Fibroblast of skin of right quadriceps (primary cell): Measurements from ENCODE around the gene NEK11.

Source experiments
- DNase-seq: peaks from one replicate; pipeline ENCODE4 v3.0.0-alpha.2; 2013

Gene NEK11

GRCh38 chr3:131047582-131047981 is 20.9 kb downstream of the NEK11 start:
- no peak for DNase-seq

GRCh38 chr3:131048030-131048429 is 21.4 kb downstream of the NEK11 start:
- DNase-seq, result no peak

- no peak for DNase-seq
These were observed 23.3 kb downstream of the NEK11 start for GRCh38 chr3:131050001-131050400.

- DNase-seq, result no peak
These were observed 26.6 kb downstream of the NEK11 start for GRCh38 chr3:131053043-131053859.

DNA sequence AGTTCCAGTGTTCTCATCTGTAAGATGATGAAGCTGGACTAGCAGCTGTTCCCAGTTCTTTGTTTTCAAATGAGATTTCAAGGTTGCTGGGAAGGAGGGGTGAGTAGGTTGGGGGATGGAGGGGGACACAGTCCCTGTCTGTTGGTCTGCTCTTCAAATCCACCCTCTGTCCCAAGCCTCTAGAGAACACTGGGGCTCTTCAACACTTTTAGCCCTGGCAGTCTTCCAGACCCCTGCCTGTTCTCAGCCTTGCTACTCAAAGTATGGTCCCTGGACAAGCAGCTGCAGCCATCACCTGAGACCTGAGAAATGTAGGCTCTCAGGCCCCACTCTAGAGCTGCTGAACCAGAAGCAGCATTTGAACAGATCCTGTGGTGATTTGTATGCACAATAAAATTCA is 41.3 kb downstream of the NEK11 start:
- no peak for DNase-seq

DNA sequence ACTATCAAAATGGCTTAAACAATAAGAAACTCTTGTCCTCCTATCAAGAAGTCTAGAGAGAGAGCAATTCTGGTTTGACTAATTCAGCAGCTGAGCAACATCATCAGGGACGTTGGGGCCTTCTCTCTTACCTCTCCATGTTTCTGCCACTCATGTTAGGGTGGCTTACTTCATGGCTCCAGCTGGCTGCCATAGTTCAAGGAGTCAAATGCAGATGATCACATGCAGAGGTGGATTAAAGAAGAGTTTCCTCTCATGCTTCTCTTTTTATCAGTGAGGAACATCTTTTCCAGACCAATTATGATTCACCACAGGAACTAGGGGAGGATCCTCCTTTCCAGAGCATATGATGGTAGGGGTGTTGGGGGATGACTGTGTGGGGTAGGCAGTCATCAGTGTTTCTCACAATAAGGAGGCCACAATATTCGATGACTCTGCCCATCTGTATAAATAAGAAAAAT is 45.5 kb downstream of the NEK11 start:
- peak; percentile 62 for DNase-seq

DNA sequence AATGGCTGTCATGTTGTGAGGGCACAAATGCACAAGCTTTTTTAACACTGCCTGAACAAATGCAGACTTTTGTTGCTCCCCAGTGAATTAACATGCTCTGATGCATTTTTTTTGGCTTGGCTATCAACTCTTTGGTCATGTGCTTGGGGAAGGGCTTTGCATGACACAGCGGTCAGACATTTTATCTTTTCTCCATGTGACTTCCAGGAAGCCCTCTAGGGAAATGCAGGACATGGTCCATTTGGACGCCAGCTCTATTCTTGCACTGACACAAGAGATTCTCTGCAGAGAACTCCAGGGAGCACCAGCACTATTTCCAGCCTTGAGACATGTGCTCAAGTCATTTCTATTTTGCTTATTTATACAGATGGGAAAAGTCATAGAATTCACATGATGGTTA is 46.2 kb downstream of the NEK11 start:
- DNase-seq, result peak; percentile 31

DNA sequence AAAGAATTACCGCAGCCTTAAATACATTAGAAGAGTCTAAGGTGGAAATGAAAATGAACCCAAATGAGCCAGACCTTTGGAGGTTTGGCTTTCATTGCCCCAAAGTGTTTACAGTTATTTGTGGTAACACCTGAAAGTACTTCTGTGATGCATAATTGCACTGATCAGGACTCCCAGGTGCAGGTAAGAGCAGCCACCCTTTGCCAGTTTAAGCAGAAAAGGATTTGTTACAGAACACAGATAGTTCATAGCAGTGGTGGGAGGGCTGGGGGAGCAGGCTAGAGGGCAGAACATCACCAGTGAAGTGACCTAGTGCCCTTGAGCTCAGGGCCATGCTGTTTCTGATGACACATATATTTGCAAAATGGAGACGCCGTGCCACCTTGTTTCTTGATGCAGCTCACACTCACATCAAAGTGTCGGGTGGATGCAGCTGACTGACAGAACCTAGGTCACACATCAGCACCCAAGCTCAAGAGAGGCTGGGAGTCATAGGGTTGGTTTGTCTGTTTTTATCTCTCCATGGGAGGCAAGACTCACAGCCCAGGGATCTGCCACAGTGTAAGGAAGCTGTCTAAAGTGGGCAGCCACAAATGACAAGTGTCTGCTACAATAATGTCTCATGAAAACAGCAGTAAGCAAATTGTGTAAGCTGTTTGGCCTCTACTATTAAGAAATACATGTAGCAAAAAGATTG is 49.1 kb downstream of the NEK11 start:
- DNase-seq, result no peak

DNA sequence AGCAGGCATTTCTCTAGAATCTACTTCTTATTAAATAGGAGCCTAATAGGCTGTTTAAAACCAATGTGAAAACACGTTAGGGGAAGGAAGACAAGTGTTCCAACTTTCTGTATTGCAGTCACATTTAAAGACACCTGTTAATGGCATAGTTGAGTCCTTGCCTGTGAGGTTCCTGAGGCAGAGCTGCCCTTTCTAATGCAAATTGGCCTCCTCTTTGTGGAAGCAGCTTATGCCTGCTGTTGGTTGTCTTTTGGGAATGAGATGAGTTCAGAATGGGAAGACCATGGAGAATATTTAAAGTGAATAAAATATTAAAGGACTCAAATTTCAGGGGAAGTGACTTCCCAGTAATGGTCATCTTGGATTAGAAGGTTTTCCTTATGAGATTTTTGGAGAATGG is 51.2 kb downstream of the NEK11 start:
- no peak for DNase-seq

GRCh38 chr3:131079086-131079485 is 52.4 kb downstream of the NEK11 start:
- no peak for DNase-seq

DNA sequence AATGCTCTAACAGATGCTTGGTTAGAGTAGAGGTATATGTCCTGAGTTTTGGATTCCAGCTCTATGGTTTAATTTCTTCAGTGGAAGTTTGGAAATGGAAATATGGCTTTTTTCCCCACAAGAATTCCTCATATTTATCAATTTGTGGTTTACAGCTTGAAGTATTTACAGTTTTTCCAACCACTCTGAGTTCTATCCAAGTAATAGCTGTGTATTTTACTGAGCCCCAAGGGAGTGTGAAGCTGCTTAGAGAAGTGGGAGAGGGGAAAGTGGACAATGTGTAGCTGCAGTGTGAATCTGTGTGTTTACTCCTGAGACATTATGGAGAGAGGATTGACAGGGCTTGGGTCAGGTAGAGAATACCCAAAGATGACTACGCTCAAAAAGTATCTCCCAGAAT is 54.5 kb downstream of the NEK11 start:
- DNase-seq, result peak; percentile 67

GRCh38 chr3:131082246-131082645 is 55.6 kb downstream of the NEK11 start:
- DNase-seq, result no peak

GRCh38 chr3:131082871-131083863 is 56.5 kb downstream of the NEK11 start:
- peak; percentile 6 for DNase-seq

DNA sequence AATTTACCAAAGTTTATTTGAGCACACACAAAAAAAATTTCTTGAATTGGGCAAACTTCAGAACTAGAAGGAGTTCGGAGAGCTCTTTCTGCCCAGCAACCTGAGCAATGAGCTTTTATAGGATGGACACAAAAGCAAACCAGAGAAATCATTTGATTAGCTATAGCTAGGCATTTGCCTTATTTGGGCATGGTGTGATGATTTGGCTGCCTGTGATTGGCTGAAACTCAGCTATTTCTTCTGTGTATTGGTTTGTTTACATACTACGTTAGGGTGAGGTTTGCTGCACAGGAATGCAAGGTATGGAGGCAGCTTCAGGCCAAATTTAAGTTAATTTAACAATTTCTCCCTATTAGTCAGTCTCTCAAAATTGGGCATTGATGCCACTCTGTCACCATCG is 65.1 kb downstream of the NEK11 start:
- DNase-seq, result peak; percentile 43

- peak; percentile 44 for DNase-seq
These were observed 81.2 kb downstream of the NEK11 start for GRCh38 chr3:131107637-131108433.

DNA sequence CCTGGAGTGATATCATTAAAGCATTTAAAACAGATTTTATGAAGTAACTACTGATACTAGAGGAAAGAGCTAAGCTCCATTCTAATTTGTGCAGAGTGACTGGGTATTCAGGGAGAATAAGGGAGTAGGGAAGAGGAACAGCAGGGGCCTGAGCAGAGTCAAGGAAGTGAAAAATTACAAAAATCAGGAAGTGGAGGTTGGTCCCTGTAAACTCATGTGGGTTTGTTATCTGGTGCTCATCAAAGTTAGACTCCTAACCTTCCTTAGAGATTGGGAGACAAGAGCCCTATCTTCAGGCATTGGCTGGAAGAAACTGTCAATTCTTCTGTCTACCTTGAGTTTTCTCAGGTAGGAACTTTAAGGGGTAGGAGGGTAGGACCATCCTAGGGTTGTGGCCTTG is 82.5 kb downstream of the NEK11 start:
- no peak for DNase-seq

- DNase-seq, result peak; percentile 83
These were observed 83.4 kb downstream of the NEK11 start for GRCh38 chr3:131110087-131110486.

- DNase-seq, result no peak
These were observed 87.6 kb downstream of the NEK11 start for GRCh38 chr3:131114256-131114655.

DNA sequence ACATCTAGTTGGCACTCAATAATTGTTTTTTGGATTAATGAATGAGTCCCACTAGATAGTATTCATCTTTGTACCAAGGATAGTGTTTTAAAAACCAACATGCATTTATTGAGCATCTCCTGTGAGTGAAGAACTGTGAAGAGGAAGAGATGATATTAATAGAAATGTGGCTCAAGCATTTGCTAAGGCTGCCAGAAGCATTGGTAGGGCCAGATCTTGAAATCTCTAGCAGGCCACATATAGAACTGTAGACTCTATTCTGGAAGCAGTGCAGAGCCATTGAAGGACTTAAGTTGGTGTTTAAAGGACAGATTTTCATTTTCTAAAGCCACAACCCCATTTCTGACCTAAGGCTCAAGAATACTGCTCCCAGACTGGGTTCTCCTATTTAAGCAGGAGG is 99.0 kb downstream of the NEK11 start:
- no peak for DNase-seq

DNA sequence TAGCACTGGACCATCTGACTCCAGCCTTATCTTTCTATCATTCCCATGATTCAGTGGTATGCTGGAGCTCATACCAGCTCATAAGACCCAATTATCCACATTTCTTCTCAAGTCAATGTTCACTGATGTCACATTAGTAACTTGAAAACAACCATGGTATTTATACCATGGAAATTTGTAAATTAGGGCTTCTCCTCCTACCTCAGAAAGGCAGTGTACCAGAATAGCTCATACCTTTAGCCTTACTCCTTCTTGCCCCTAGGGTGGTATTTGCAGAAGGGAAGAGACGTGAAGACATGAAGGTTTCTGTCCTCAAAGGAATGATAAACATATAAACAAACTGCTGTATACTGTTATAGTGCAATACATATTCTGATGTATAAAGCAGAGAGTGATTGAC is 114.2 kb downstream of the NEK11 start:
- no peak for DNase-seq

- no peak for DNase-seq
These were observed 115.1 kb downstream of the NEK11 start for GRCh38 chr3:131141770-131142169.

GRCh38 chr3:131142580-131142979 is 115.9 kb downstream of the NEK11 start:
- DNase-seq, result peak; percentile 9
